ENCODE results near the gene CYB5RL. TPM values are rescaled to one million over a fixed set of nuclear protein-coding genes. Genes with fewer than 3 reads are reported as not detected.
"Not testable (repeated sequence)": the region's sequence is repeated elsewhere in the genome, so short reads cannot be mapped to it uniquely, and the experiment has no call there.

The CYB5RL gene
- total RNA-seq, 2 donors from 2014 or later: 8.7 to 9.0 TPM

GRCh38 chr1:54171606-54172005 is 28.2 kb downstream of the CYB5RL start:
- H3K4me3 ChIP-seq: no peak overlapping the region
- H3K9me3 ChIP-seq: no peaks in the 10 kb centered on the region
- no peaks in the 10 kb centered on the region for H3K27me3 ChIP-seq (replicated peaks; ENCODE audit: insufficient read depth)
- no peak overlapping the region for H3K27ac ChIP-seq
- ATAC-seq (ENCODE audit: insufficient number of reproducible peaks, low FRiP score, low read depth) (no peak), DNase-seq (ENCODE audit: low spot score) (no peak)
- no peak for TF ChIP-seq CTCF (IDR thresholded peaks at IDR 0.05)
- H3K4me1 ChIP-seq (ENCODE audit: control insufficient read depth in 1 of 2, low read depth in 2 of 2): no peaks in the 10 kb centered on the region
- peaks cover 5% of the 10 kb centered on the region for H3K36me3 ChIP-seq

- Histone ChIP-seq H3K27ac (no peak overlapping the region), H3K27me3 (replicated peaks; ENCODE audit: insufficient read depth) (no peaks in the 10 kb centered on the region), H3K36me3 (peaks cover 5% of the 10 kb centered on the region), H3K4me1 (ENCODE audit: control insufficient read depth in 1 of 2, low read depth in 2 of 2) (no peaks in the 10 kb centered on the region), H3K9me3 (no peaks in the 10 kb centered on the region), H3K4me3 (no peak overlapping the region)
- DNase-seq (ENCODE audit: low spot score): no peak
- no peak for TF ChIP-seq CTCF (IDR thresholded peaks at IDR 0.05)
- no peak for ATAC-seq (ENCODE audit: insufficient number of reproducible peaks, low FRiP score, low read depth)
These were observed 28.8 kb downstream of the CYB5RL start for GRCh38 chr1:54171016-54171415.

DNA sequence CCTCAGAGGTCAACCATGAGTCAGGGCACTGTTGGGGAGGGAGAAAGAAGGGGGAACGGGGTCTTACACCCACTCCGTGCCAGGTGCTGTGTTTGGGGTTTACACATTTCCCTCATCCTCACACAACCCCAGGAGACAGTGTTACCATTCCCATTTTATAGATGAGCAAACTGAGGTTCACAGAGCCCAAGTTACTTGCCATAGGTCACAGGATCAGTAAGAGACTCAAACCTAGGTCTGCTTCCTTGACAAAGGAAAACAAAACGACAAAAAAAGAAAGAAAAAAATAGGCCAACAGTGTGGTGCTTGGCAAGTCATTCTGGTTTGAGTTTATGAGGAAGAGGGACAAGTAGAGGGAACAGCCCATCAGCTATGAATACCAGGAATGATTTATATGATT is 30.8 kb downstream of the CYB5RL start:
- DNase-seq (ENCODE audit: low spot score): no peak
- no peak for TF ChIP-seq CTCF (IDR thresholded peaks at IDR 0.05)
- H3K4me1 ChIP-seq (ENCODE audit: control insufficient read depth in 1 of 2, low read depth in 2 of 2): no peaks in the 10 kb centered on the region
- H3K4me3 ChIP-seq: no peak overlapping the region
- no peaks in the 10 kb centered on the region for H3K9me3 ChIP-seq
- ATAC-seq (ENCODE audit: insufficient number of reproducible peaks, low FRiP score, low read depth): no peak
- no peak overlapping the region for H3K27ac ChIP-seq
- H3K36me3 ChIP-seq: peaks cover 2% of the 10 kb centered on the region
- no peaks in the 10 kb centered on the region for H3K27me3 ChIP-seq (replicated peaks; ENCODE audit: insufficient read depth)

DNA sequence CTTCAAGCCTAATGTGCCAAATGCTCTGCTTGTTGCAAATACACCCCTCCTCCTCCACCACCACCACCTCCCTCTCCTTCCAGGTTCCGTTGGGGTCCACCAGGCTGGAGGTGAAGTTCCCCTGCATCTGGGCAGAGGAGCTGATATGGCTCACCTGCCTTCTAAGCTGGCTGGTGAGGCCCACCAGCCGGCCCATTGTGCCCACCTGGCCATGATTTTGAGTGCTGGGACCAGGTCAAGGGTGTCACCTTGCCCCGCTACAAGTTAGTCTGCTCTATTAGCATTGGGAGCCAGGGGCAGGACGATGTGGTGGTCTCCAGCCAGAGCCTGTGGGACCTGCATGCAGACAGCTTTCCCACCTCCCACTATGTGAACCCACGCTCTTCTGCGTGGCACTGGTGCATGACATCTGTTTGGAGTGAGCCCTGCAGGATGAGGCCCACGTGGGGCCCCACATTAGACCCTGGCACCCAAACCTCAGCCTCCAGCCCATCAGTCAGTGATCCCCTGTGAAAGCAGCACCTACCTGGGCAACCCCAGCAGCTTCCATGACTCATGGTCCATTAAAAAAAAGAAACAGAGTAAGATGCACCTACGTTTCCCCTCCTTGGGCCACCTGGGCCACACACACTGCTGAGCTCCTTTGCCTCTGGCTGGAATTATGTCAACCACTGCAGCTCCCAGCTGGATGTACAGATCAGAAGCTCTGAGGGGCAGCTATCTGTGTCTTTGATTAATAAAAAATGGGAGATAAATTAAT is 31.4 kb downstream of the CYB5RL start:
- Histone ChIP-seq H3K27me3 (replicated peaks; ENCODE audit: insufficient read depth) (no peaks in the 10 kb centered on the region), H3K4me3 (no peak overlapping the region), H3K27ac (no peak overlapping the region), H3K9me3 (no peaks in the 10 kb centered on the region), H3K36me3 (no peaks in the 10 kb centered on the region), H3K4me1 (ENCODE audit: control insufficient read depth in 1 of 2, low read depth in 2 of 2) (no peaks in the 10 kb centered on the region)
- no peak for DNase-seq (ENCODE audit: low spot score)
- no peak for ATAC-seq (ENCODE audit: insufficient number of reproducible peaks, low FRiP score, low read depth)
- TF ChIP-seq CTCF (IDR thresholded peaks at IDR 0.05): no peak

DNA sequence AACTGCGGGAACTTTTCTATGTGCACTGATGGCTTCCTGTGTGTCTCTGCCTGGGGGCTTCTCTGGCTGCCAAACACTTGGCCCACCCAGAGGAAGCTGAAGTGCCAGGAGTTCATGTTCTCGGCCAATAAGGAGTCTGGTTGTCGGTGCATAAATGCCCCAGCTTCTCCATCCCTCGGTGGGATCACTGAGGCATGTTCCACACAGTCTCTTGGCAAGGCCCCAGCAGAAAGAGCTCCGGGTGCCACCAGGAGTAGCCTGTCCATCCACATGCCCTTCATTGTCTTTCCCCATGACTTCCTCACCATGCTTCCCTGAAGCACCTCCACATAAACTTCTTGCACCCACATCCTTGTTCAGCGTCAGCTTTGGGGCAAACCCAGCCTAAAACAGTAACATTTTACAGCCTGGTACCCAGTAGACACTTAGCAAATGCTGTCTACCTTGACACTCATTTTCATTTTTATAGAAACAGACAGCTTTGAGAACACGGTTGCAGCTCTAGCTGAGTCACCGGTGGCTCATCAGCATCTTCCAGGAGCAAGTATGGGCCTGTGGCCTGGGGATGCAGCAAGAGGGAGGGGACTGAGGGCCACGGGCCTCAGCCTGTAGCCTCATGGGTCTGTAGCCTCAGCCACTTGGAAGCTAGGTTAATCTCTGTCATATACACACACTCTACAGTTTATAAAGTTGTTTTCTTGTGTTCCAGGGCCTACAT is 32.2 kb downstream of the CYB5RL start:
- no peaks in the 10 kb centered on the region for H3K9me3 ChIP-seq
- no peak for DNase-seq (ENCODE audit: low spot score)
- no peak overlapping the region for H3K27ac ChIP-seq
- no peaks in the 10 kb centered on the region for H3K36me3 ChIP-seq
- no peak for TF ChIP-seq CTCF (IDR thresholded peaks at IDR 0.05)
- no peak overlapping the region for H3K4me3 ChIP-seq
- no peaks in the 10 kb centered on the region for H3K4me1 ChIP-seq (ENCODE audit: control insufficient read depth in 1 of 2, low read depth in 2 of 2)
- no peaks in the 10 kb centered on the region for H3K27me3 ChIP-seq (replicated peaks; ENCODE audit: insufficient read depth)
- no peak for ATAC-seq (ENCODE audit: insufficient number of reproducible peaks, low FRiP score, low read depth)

GRCh38 chr1:54166357-54166756 is 33.5 kb downstream of the CYB5RL start:
- not testable (repeated sequence) for ATAC-seq (ENCODE audit: insufficient number of reproducible peaks, low FRiP score, low read depth); H3K9me3 ChIP-seq; H3K27ac ChIP-seq; H3K4me3 ChIP-seq; H3K36me3 ChIP-seq; H3K27me3 ChIP-seq (replicated peaks; ENCODE audit: insufficient read depth); H3K4me1 ChIP-seq (ENCODE audit: control insufficient read depth in 1 of 2, low read depth in 2 of 2); DNase-seq (ENCODE audit: low spot score)
